Left ventricle myocardium superior (tissue), 1 donor: ENCODE results near the gene OR6B3. TPM values are rescaled to one million over a fixed set of nuclear protein-coding genes. Genes with fewer than 3 reads are reported as not detected.

Experiments
- ATAC-seq: fragments of 200-7000 bp; cut with Tn5 transposase; one replicate; pipeline ENCODE4 v1.9.1; 2020; ENCODE audit warnings: mild to moderate bottlenecking, moderate library complexity
- DNase-seq: peaks from one replicate; pipeline ENCODE4 v3.0.0-alpha.2; 2020
- intact Hi-C: fragments of 100-400 bp; cut with micrococcal nuclease; formaldehyde crosslinking; loops from one replicate; pipeline ENCODE4 v1.11.0; 2022
- total RNA-seq: library from RNA; stranded (reverse); fragmentation: NEBNext Ultra II Directional; extraction: Animal tissue kit (Norgen Biotek cat#: 25700); gene quantifications from one replicate; pipeline ENCODE4 v1.2.1, GENCODE V29; 2021
- donor health status: DM: no; HTN: yes; CAD: no; lungs with severe emphysema.

OR6B3 gene
- total RNA-seq, 1 donor from 2014 or later, result not detected

DNA sequence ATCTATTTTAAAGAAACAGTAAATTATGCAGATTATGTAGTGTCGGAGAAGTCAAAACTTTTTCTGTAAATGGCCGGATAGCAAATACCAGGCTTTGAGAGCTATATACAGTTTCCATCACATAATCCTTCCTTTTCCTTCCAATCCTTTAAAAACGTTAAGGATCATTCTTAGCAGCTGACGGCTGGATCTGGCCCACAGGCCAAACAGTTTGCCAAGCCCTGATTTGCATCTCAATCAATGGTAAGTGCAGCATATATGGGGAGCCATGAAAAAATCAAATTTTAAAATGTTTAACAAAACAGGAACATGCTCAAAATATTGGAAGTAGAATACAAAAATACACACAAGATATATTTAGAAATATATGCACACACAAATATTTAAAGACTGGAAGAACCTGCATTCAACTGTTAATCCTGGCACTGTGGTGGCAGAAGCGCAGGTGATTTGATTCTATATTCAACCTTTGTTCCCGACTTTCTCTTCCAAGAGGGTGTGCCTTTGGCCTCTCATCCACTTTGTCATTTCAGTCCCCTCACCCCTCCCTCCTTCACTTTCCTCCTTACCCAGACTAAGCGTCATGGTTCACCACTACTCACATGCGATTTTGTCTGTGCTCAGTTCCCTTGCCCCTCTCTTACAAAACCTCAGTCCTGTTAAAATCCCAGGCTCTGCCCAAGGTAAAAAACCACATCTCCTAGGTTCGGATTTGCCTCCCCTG is 55.5 kb downstream of the OR6B3 start:
- intact Hi-C loops, result loop anchor here (10.0 kb wide), 1 partner anchor 63 kb away; no protein-coding TSS in a partner anchor
- ATAC-seq (peak; percentile 74), DNase-seq (no peak)

Other genes with a start within 250 kb of the OR6B3 start
- 431 TPM for gene NDUFA10, start 28.2 kb downstream of the OR6B3 start, total RNA-seq
- not detected for gene OR6B2, start 23.1 kb downstream of the OR6B3 start, total RNA-seq
- gene COPS9, start 82.8 kb upstream of the OR6B3 start, total RNA-seq, result 204 TPM
- gene OTOS, start 87.1 kb upstream of the OR6B3 start, total RNA-seq, result not detected